Astrocyte (in vitro differentiated cells and primary cell): ENCODE measurements around the gene SPINT1. TPM values are rescaled to one million over a fixed set of nuclear protein-coding genes. Genes with fewer than 3 reads are reported as not detected.

Experiments used
- DNase-seq: peaks from one replicate; pipeline ENCODE4 v3.0.0-alpha.2; 2010; ENCODE audit warnings: low read depth
- FAIRE-seq: peaks from 2 replicates; lab custom pipeline; 2011; peaks lifted over from hg19 to GRCh38; lab: Jason Lieb, UNC
- H2AFZ ChIP-seq: 2 replicates; pipeline ENCODE4 v1.6.0; 2012; ENCODE audit warnings: low read depth, low read length, inconsistent platforms
- H3K27ac ChIP-seq: 2 replicates; pipeline ENCODE4 v1.5.1; 2011; ENCODE audit warnings: low read depth, low read length, inconsistent platforms
- H3K27me3 ChIP-seq: 2 replicates; pipeline ENCODE4 v1.6.0; 2011; ENCODE audit warnings: low read length, inconsistent platforms; ENCODE audit not compliant: insufficient read depth
- H3K36me3 ChIP-seq: 2 replicates; pipeline ENCODE4 v1.5.1; 2011; ENCODE audit warnings: low read length, inconsistent platforms; ENCODE audit not compliant: insufficient read depth
- H3K4me1 ChIP-seq: 2 replicates; pipeline ENCODE4 v1.5.1; 2011; ENCODE audit warnings: low read length, inconsistent platforms; ENCODE audit not compliant: insufficient read depth
- H3K4me2 ChIP-seq: 2 replicates; pipeline ENCODE4 v1.6.0; 2012; ENCODE audit warnings: low read length, inconsistent platforms
- H3K4me3 ChIP-seq: 2 replicates; pipeline ENCODE4 v1.5.1; 2011; ENCODE audit warnings: low read depth, mild to moderate bottlenecking, low read length, inconsistent platforms; ENCODE audit not compliant: insufficient read depth
- H3K79me2 ChIP-seq: 2 replicates; pipeline ENCODE4 v1.6.0; 2012; ENCODE audit warnings: mild to moderate bottlenecking, low read length, inconsistent platforms; ENCODE audit not compliant: insufficient read depth
- H3K9ac ChIP-seq: 2 replicates; pipeline ENCODE4 v1.6.0; 2012; ENCODE audit warnings: mild to moderate bottlenecking, low read length, inconsistent platforms
- H3K9me3 ChIP-seq: 2 replicates; pipeline ENCODE4 v1.5.1; 2012; ENCODE audit warnings: low read depth, mild to moderate bottlenecking, low read length, inconsistent platforms; ENCODE audit not compliant: insufficient read depth
- H4K20me1 ChIP-seq: 2 replicates; pipeline ENCODE4 v1.6.0; 2012; ENCODE audit warnings: low read length, inconsistent platforms; ENCODE audit not compliant: insufficient read depth
- H3K27ac Mint-ChIP-seq: one replicate; pipeline ENCODE4 v1.8.0; 2021; ENCODE audit warnings: mild to moderate bottlenecking, mixed read lengths; ENCODE audit not compliant: unreplicated experiment
- H3K27me3 Mint-ChIP-seq: one replicate; pipeline ENCODE4 v1.8.0; 2021; ENCODE audit warnings: low read depth, mixed read lengths; ENCODE audit not compliant: unreplicated experiment
- H3K36me3 Mint-ChIP-seq: one replicate; pipeline ENCODE4 v1.8.0; 2021; ENCODE audit warnings: low read depth, mixed read lengths; ENCODE audit not compliant: unreplicated experiment
- H3K4me1 Mint-ChIP-seq: one replicate; pipeline ENCODE4 v1.8.0; 2021; ENCODE audit warnings: low read depth, mixed read lengths; ENCODE audit not compliant: unreplicated experiment
- H3K4me3 Mint-ChIP-seq: one replicate; pipeline ENCODE4 v1.8.0; 2021; ENCODE audit warnings: mild to moderate bottlenecking, moderate library complexity, mixed read lengths; ENCODE audit not compliant: unreplicated experiment
- H3K9me3 Mint-ChIP-seq: one replicate; pipeline ENCODE4 v1.8.0; 2021; ENCODE audit warnings: mild to moderate bottlenecking, mixed read lengths; ENCODE audit not compliant: unreplicated experiment
- EZH2 ChIP-seq: IDR thresholded peaks from 2 replicates; pipeline ENCODE4 v1.6.1; 2012; ENCODE audit warnings: mild to moderate bottlenecking, low read length, inconsistent platforms; ENCODE audit not compliant: insufficient read depth
- total RNA-seq: library from RNA; stranded (reverse); gene quantifications from 2 replicates; pipeline ENCODE4 v1.2.1, GENCODE V29; 2021
- TF ChIP-seq, protein P1 (sequence below): IDR thresholded peaks from 2 replicates; pipeline ENCODE4 v1.5.1; 2011; ENCODE audit warnings: low read depth, mild to moderate bottlenecking, inconsistent platforms, low read length, moderate library complexity; ENCODE audit not compliant: insufficient read depth

SPINT1 gene
- total RNA-seq, 1 donor from 2014 or later, result 40.3 TPM

DNA sequence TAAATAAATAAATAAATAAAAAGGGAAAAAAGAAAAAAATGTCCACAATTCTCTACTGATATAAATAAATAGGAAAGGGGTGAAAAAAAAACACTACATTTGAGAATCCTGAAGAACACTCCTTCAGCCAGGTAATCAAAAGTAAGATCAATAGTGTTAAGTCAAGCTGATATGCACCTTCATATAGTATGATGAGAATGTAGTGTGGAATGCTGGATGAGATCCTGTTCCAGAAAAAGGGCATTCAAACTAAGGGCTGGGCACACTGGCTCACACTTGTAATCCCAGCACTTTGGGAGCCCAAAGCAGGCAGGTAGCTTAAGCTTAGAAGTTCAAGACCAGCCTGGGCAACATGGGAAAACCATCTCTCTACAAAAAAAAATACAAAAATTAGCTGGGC lies 45.3 kb downstream of the SPINT1 start:
- Mint-ChIP-seq H3K36me3 (no peaks in the 10 kb centered on the region), H3K27ac (no peak overlapping the region), H3K4me1 (no peaks in the 10 kb centered on the region), H3K4me3 (no peak overlapping the region), H3K27me3 (peaks cover 9% of the 10 kb centered on the region), H3K9me3 (no peaks in the 10 kb centered on the region)
- no peaks in the 10 kb centered on the region for H4K20me1 ChIP-seq
- no peaks in the 10 kb centered on the region for H3K27me3 ChIP-seq
- no peak overlapping the region for H3K4me3 ChIP-seq
- no peaks in the 10 kb centered on the region for H3K36me3 ChIP-seq
- TF ChIP-seq, protein P1, sequence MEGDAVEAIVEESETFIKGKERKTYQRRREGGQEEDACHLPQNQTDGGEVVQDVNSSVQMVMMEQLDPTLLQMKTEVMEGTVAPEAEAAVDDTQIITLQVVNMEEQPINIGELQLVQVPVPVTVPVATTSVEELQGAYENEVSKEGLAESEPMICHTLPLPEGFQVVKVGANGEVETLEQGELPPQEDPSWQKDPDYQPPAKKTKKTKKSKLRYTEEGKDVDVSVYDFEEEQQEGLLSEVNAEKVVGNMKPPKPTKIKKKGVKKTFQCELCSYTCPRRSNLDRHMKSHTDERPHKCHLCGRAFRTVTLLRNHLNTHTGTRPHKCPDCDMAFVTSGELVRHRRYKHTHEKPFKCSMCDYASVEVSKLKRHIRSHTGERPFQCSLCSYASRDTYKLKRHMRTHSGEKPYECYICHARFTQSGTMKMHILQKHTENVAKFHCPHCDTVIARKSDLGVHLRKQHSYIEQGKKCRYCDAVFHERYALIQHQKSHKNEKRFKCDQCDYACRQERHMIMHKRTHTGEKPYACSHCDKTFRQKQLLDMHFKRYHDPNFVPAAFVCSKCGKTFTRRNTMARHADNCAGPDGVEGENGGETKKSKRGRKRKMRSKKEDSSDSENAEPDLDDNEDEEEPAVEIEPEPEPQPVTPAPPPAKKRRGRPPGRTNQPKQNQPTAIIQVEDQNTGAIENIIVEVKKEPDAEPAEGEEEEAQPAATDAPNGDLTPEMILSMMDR, result no peak
- TF ChIP-seq EZH2, result no peak
- H3K79me2 ChIP-seq, result no peaks in the 10 kb centered on the region
- H3K9me3 ChIP-seq, result no peaks in the 10 kb centered on the region
- H3K4me2 ChIP-seq, result no peak overlapping the region
- H3K9ac ChIP-seq, result no peak overlapping the region
- FAIRE-seq, result no peak
- H2AFZ ChIP-seq, result no peak overlapping the region
- H3K27ac ChIP-seq, result no peak overlapping the region
- no peak for DNase-seq
- peaks cover 5% of the 10 kb centered on the region for H3K4me1 ChIP-seq

DNA sequence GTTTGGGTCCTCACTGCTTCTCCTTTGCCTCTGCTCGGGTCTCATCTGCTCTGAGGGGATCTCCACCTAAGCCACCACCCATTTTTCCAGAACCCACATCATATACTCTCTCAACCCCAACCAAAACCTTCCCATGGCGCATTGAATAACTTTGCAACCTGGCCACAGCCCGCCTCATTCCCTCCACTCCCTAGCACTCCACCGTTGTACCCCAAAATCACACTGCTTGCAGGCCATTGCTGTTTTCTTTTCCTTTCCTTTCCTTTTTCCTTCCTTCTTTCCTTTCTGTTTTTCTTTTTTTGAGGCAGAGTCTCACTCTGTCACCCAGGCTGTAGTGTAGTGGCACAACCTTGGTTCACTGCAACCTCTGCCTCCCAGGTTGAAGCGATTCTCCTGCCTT lies 47.3 kb downstream of the SPINT1 start:
- no peak overlapping the region for H3K4me3 Mint-ChIP-seq
- H3K9me3 ChIP-seq, result no peaks in the 10 kb centered on the region
- peaks cover 19% of the 10 kb centered on the region for H3K79me2 ChIP-seq
- H3K4me1 Mint-ChIP-seq, result peaks cover 9% of the 10 kb centered on the region
- H3K36me3 Mint-ChIP-seq, result no peaks in the 10 kb centered on the region
- no peak overlapping the region for H3K27ac ChIP-seq
- peaks cover 14% of the 10 kb centered on the region for H3K4me1 ChIP-seq
- H2AFZ ChIP-seq, result no peak overlapping the region
- H3K27me3 ChIP-seq, result no peaks in the 10 kb centered on the region
- no peak overlapping the region for H3K4me2 ChIP-seq
- FAIRE-seq, result no peak
- H3K27me3 Mint-ChIP-seq, result peaks cover 9% of the 10 kb centered on the region
- H3K4me3 ChIP-seq, result no peak overlapping the region
- peaks cover 12% of the 10 kb centered on the region for H4K20me1 ChIP-seq
- H3K9ac ChIP-seq, result no peak overlapping the region
- peaks cover 3% of the 10 kb centered on the region for H3K36me3 ChIP-seq
- no peaks in the 10 kb centered on the region for H3K9me3 Mint-ChIP-seq
- H3K27ac Mint-ChIP-seq, result no peak overlapping the region
- TF ChIP-seq EZH2, result no peak
- TF ChIP-seq, protein P1, result no peak
- no peak for DNase-seq

DNA sequence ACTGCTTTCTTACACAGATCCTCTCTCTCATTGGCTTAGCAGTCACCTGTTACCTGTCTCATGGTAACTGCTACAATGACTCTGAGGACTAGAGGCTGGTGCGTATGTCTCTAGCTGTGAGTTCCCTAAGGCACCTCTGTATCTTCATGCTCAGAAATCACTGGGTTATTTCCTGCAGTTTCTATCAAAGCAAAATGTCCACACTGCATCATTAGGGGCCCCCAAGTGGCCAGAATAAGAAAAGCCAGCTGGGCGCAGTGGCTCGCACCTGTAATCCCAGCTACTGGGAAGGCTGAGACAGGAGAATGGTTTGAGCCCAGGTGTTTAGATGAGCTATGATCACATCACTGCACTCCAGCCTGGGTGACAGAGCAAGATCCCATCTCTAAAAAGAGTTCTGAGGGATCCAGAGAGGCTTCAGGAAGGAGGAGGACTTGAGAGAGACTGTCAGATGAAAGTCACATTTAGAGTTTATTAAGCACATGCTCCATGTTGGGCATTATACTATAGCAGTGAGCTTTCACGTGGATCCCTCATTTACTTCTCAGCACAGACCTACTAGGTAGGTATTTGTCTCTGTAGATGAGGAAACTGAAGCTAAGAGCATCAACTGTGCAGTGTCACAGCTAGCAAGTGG lies 48.1 kb downstream of the SPINT1 start:
- Histone ChIP-seq H3K4me1 (peaks cover 14% of the 10 kb centered on the region), H3K4me2 (no peak overlapping the region), H2AFZ (no peak overlapping the region), H3K36me3 (peaks cover 8% of the 10 kb centered on the region), H3K9me3 (no peaks in the 10 kb centered on the region), H3K4me3 (no peak overlapping the region), H3K9ac (no peak overlapping the region), H3K27me3 (no peaks in the 10 kb centered on the region), H3K27ac (no peak overlapping the region), H4K20me1 (peaks cover 14% of the 10 kb centered on the region), H3K79me2 (peaks cover 23% of the 10 kb centered on the region)
- Mint-ChIP-seq H3K9me3 (no peaks in the 10 kb centered on the region), H3K4me1 (peaks cover 11% of the 10 kb centered on the region), H3K27ac (no peak overlapping the region), H3K27me3 (peaks cover 9% of the 10 kb centered on the region), H3K4me3 (no peak overlapping the region), H3K36me3 (no peaks in the 10 kb centered on the region)
- FAIRE-seq (no peak), DNase-seq (no peak)
- TF ChIP-seq, protein P1, result peak; percentile 74
- no peak for TF ChIP-seq EZH2
